AG10803 (cell line): ENCODE results near the gene CD19.
"Not testable (repeated sequence)": the region's sequence is repeated elsewhere in the genome, so short reads cannot be mapped to it uniquely, and the experiment has no call there.

ENCODE experiments used
- DNase-seq: peaks from one replicate; pipeline ENCODE4 v3.0.0; 2010; ENCODE audit warnings: low read depth
- H3K4me3 ChIP-seq: 2 replicates; pipeline ENCODE4 v1.5.1; 2011; ENCODE audit warnings: mild to moderate bottlenecking, low read length, control low read depth
- CTCF ChIP-seq: conservative IDR thresholded peaks from 2 replicates; pipeline ENCODE4 v1.5.1; 2011; ENCODE audit warnings: mild to moderate bottlenecking, low read length, control low read depth, inconsistent platforms

CD19 gene

GRCh38 chr16:28974437-28975157, 42.8 kb downstream of the CD19 start, which contains the start of gene SPNS1:
Gene SPNS1 (plus strand): TSS chr16:28974778. CDS start chr16:28975152, 374 bp downstream.
- no peak for TF ChIP-seq CTCF
- peak; percentile 96 for DNase-seq
- peak within 1 kb of the TSS; percentile 99 for H3K4me3 ChIP-seq

- H3K4me3 ChIP-seq: peak overlapping the region; percentile 99
- no peak for TF ChIP-seq CTCF
- DNase-seq: no peak
Measured at GRCh38 chr16:28975158-28975599, 43.4 kb downstream of the CD19 start.

GRCh38 chr16:28977703-28978662, 46.2 kb downstream of the CD19 start:
- DNase-seq: no peak
- TF ChIP-seq CTCF: peak; percentile 23
- no peak overlapping the region for H3K4me3 ChIP-seq

GRCh38 chr16:28980330-28980729, 48.6 kb downstream of the CD19 start:
- DNase-seq, H3K4me3 ChIP-seq: not testable (repeated sequence)

- H3K4me3 ChIP-seq: no peak overlapping the region
- DNase-seq: no peak
- TF ChIP-seq CTCF: no peak
Measured at GRCh38 chr16:28980929-28981328, 49.2 kb downstream of the CD19 start.

- no peak for DNase-seq
- peak; percentile 50 for TF ChIP-seq CTCF
- H3K4me3 ChIP-seq: no peak overlapping the region
Measured at GRCh38 chr16:28981517-28981916, 49.7 kb downstream of the CD19 start.

GRCh38 chr16:28982418-28982817, 50.6 kb downstream of the CD19 start:
- no peak for DNase-seq
- no peak overlapping the region for H3K4me3 ChIP-seq
- TF ChIP-seq CTCF: no peak
